ENCODE data around the gene CDK8. TPM values are rescaled to one million over a fixed set of nuclear protein-coding genes. Genes with fewer than 3 reads are reported as not detected.

The CDK8 gene
- total and polyA plus RNA-seq, 9 of the 15 experiments (the other 6 are each of a cell fraction or from before 2014, with no cell fraction given): 11.3 to 33.7 (median 20.3) TPM

DNA sequence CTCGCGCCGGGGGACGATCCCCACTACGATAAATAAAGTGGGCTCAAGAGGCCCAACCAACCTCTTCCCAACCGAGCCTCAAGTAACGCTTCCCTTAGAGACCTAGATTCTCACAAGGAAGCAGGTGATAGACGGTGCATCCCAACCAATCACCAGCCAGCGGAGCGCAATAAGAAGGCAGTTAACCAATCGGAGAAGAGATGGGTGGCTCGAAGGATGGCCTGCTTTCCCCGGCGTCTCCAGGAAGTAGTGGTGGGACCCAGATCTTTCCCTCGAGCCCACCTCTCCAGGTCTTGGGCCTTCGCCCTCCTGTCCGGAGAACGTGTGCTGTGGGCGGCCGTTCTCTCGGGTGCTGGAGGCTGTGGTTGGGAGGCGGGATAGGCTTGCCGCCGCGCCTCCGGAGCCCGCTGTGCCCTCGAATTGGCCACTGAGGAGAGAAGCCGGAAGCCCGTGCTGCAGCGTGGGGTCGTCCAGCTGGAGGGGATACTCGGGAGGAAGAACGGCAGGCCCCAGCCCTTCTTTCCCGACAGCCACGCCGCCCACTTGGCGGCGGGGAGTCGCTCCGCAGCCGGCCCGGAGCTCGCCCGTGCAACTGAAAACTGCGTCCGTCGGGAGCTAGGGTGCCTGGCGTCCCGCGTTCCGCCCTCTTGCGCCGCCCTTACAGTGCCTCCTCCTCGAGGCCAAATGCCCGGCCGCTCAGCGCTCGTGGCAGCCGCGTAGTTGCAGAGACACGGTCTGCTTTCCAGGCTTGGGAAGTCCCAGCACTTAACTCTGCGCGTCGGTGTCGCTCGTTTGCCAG is 32.0 kb upstream of the CDK8 start, which contains the start of gene RNF6 (continued):
- TF ChIP-seq ZNF184 (CRISPR knock-in tag; IDR thresholded peaks at IDR 0.05): no peak
- TF ChIP-seq RAD21 (CRISPR knock-in tag; conservative IDR thresholded peaks at IDR 0.05 in 1 of 2, IDR thresholded peaks at IDR 0.05 in 1 of 2): peak in 1 of 2 experiments; percentile 27; a peak in 1 of 4 replicates
- TF ChIP-seq TEAD1 (CRISPR knock-in tag; IDR thresholded peaks at IDR 0.05): peak in 1 of 2 experiments; percentile 32; a peak in 1 of 4 replicates
- TF ChIP-seq, protein P1, sequence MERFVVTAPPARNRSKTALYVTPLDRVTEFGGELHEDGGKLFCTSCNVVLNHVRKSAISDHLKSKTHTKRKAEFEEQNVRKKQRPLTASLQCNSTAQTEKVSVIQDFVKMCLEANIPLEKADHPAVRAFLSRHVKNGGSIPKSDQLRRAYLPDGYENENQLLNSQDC (CRISPR knock-in tag; IDR thresholded peaks at IDR 0.05): no peak
- no peak for TF ChIP-seq LEF1 (IDR thresholded peaks at IDR 0.05)
- TF ChIP-seq RB1 (IDR thresholded peaks at IDR 0.05; ENCODE audit: low read depth): peak; percentile 69
- TF ChIP-seq RBBP5 (IDR thresholded peaks at IDR 0.05; ENCODE audit: borderline replicate concordance, insufficient read depth, low read length, poor library complexity, severe bottlenecking): peak; percentile 91
- peak; percentile 92 for TF ChIP-seq TAF9B (IDR thresholded peaks at IDR 0.05; ENCODE audit: partially characterized antibody)
- TF ChIP-seq HNRNPLL (IDR thresholded peaks at IDR 0.05; ENCODE audit: low read depth, low read length, poor library complexity, severe bottlenecking): peak; percentile 81
- TF ChIP-seq ATF7 (IDR thresholded peaks at IDR 0.05): peak; percentile 45
- TF ChIP-seq BCOR (IDR thresholded peaks at IDR 0.05): peak; percentile 11; the same call in 1 of the 2 replicates
- TF ChIP-seq CCNT2 (IDR thresholded peaks at IDR 0.05; ENCODE audit: borderline replicate concordance, extremely low read depth, insufficient read length, low read depth, low read length): peak; percentile 68
- TF ChIP-seq ELF1 (tag; IDR thresholded peaks at IDR 0.05): peak; percentile 65
- TF ChIP-seq HNRNPK (IDR thresholded peaks at IDR 0.05; ENCODE audit: low read depth, low read length, poor library complexity, severe bottlenecking): no peak
- TF ChIP-seq, protein P2, sequence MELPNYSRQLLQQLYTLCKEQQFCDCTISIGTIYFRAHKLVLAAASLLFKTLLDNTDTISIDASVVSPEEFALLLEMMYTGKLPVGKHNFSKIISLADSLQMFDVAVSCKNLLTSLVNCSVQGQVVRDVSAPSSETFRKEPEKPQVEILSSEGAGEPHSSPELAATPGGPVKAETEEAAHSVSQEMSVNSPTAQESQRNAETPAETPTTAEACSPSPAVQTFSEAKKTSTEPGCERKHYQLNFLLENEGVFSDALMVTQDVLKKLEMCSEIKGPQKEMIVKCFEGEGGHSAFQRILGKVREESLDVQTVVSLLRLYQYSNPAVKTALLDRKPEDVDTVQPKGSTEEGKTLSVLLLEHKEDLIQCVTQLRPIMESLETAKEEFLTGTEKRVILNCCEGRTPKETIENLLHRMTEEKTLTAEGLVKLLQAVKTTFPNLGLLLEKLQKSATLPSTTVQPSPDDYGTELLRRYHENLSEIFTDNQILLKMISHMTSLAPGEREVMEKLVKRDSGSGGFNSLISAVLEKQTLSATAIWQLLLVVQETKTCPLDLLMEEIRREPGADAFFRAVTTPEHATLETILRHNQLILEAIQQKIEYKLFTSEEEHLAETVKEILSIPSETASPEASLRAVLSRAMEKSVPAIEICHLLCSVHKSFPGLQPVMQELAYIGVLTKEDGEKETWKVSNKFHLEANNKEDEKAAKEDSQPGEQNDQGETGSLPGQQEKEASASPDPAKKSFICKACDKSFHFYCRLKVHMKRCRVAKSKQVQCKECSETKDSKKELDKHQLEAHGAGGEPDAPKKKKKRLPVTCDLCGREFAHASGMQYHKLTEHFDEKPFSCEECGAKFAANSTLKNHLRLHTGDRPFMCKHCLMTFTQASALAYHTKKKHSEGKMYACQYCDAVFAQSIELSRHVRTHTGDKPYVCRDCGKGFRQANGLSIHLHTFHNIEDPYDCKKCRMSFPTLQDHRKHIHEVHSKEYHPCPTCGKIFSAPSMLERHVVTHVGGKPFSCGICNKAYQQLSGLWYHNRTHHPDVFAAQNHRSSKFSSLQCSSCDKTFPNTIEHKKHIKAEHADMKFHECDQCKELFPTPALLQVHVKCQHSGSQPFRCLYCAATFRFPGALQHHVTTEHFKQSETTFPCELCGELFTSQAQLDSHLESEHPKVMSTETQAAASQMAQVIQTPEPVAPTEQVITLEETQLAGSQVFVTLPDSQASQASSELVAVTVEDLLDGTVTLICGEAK (IDR thresholded peaks at IDR 0.05): peak; percentile 95
- TF ChIP-seq, protein P2 (CRISPR knock-in tag; IDR thresholded peaks at IDR 0.05): no peak
- TF ChIP-seq HCFC1 (IDR thresholded peaks at IDR 0.05; ENCODE audit: low read depth, low read length): peak; percentile 77
- no peak for TF ChIP-seq CBFA2T3 (IDR thresholded peaks at IDR 0.05)
- TF ChIP-seq ZEB2 (IDR thresholded peaks at IDR 0.05): peak; percentile 94
- peak; percentile 67 for TF ChIP-seq GTF2A2 (tag; IDR thresholded peaks at IDR 0.05)

All from K562 (cell line).